Endothelial cell of hepatic sinusoid (primary cell): ENCODE measurements around the gene ATP6V0D1.

ENCODE experiments used
- in situ Hi-C: cut with HindIII; loops from 2 replicates; pipeline ENCODE4 v1.10.0; 2017; ENCODE audit warnings: low sequenced_read_pairs

The ATP6V0D1 gene

DNA sequence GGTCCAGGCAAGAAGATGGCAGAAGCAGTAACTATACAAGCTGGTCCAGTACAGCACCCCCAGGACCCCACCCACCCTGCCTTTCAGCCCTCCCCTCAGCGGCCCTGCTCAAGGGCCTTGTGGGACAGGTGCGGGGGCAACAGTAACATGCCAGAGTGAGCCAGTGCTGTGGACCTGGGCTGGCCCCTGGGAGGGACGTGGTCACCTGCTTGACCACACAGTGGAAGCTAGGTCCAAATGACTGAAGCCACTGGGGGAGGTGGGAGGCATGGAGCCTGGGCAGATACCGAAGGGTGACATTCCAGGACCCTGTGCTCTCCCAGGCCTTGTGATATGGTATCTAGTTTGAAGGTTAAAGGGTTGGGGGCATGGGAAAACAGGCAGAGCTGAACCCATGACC, 17.3 kb downstream of the ATP6V0D1 start:
- in situ Hi-C loops: no loop called here

DNA sequence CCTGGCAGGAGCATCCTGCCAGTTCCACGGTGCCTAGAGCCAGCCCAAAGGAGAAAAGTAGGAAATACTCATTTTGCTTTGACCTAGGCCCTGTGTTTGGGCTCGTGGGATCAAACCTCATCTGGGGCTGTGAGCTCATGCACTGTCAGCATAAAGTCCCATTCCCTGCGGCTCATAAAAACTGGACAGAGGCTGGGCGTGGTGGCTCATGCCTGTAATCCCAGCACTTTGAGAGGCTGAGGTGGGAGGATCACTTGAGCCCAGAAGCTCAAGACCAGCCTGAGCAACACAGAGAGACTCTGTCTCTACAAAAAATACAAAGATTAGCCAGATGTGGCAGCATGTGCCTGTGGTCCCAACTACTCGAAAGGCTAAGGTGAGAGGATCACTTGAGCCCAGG, 17.9 kb downstream of the ATP6V0D1 start:
- in situ Hi-C loops: no loop called here

DNA sequence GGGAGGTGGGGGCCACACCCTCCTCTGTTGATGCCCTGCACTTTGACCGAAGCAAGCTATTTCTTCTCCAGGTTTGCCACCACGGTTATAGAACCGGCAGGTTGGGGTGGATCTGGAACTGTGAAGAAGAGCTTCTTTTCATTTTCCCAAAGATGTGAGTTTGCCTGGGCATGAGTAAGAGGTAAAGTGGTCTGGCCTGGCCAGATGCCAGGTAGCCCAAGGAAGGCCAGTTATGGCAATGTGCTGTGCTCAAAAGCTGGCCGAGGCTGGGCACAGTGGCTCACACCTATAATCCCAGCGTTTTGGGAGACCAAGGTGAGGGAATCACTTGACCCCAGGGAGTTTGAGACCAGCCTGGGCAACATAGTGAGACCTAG, 18.7 kb downstream of the ATP6V0D1 start:
- in situ Hi-C loops: no loop called here

DNA sequence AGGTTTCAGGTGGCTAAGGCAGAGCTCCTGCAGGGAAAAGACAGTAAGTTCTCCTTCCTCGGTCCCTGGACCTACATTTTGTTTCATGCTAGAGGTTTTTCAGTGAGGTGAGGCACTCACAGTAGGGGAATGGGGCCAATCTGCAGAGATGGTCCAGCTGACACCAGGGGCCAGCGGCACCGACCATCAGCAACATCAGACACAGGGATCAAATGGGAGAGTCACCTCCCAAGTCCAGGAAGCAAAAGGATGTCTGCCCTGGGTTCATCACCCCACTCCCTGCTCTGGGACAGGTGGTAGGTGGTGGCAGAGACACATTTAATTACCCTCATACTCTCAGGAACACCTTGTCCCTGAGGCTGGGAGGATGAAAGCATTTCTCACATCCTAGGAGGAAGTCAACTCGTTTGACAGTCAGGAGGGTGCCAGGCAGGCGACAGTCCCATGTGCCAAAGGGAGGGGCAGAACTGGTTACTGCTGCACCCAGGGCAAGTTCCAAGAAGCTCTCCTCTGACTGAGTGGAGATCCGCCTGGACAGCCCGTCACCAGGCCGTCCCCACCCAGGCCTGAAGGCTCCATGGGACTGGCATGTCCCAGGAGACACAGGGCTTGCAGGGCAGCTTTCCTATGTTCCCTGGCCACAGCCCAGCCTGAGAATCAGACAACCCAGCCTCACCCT, 19.2 kb downstream of the ATP6V0D1 start:
- in situ Hi-C loops: no loop called here

DNA sequence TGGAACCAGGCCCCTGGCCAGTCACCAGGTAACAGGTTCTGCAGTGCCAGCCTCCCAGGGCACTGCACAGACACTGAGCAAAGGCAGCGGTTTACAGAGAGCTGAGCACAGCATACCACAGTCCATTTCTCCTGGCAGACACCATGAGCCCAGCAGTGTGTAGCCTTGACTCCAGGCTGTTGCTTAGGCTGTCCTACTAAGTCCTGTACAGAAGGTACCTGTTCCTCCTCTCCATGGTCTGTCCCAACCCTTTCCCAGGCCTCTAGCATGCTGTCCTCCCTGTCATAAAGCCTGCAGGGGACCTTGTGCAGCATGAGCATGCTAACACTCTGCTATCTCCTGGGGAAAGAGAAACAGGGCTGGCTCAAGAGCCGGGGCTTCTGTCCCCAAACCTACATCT, 20.0 kb downstream of the ATP6V0D1 start:
- in situ Hi-C loops: no loop called here

DNA sequence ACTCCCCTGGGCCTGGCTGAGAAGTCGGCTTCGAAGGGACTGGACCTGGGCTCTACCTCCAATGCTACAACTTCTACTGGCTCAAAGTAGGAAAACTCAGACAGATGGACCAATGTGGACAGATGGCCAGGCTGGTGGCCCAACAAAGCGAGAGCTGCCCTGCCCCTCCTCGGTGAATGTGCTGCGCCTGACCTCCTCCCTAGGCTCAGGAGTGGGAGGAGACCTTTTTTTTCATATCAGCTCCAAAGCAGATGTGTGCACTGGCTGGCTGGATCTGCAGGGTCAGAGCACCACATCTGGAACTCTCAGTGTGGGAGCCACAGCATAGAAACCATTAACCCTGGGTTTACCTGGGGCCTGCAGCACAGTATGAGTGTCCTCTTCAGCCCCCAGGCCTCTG, 20.8 kb downstream of the ATP6V0D1 start:
- in situ Hi-C loops: no loop called here

DNA sequence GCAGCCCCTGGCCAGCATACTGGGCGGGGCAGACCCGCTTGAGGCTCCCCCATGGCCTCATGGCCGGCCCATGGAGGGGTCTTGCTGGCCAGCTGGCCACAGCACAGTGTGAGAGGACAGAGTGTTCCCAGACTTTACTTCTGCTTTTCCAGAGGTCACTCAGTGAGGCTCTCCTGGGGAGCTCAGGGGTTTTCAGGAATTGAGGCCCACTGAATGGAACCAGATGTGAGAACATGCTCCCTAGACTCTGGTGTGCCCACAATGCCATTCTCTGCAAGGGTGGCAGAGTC, 21.2 kb downstream of the ATP6V0D1 start:
- in situ Hi-C loops: no loop called here

DNA sequence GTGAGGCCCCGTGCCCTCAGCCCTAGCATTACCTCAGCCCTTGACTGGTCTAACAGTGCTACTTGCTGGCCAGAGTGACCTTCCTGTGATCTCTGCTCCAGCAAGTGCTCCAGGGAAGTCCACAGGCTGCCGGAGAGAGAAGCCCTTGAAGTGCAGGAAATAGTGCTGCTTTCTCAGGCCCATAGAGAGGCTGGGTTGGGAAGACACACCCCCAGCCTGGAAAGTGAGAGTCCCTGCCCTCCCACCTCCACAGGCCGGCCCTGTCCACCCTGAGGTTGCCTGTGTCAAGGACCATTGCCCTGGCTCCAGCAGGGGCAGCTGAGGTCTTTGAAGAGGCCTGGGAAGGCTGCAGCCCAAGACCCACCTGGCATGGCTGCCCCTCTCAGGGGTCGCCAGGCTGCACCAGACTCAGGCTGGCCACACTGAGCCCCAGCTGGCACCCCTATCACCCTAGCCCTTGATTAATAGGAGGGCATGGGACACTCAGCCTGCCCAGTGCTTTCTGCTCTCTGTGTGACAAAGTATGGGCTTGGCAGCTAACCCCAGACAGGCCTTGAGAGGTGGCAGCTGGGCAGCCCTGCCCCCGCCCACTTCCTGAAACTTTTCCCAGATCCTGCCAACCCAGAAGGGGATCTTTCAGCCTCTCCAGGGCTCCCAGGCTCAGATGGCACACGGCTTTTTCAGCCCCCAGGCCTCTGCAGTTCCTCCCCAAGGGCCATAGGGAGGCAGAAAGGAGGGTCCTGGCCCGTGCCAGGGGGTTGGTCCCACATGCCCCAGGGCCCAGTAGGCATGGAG, 21.7 kb downstream of the ATP6V0D1 start:
- in situ Hi-C loops: no loop called here

DNA sequence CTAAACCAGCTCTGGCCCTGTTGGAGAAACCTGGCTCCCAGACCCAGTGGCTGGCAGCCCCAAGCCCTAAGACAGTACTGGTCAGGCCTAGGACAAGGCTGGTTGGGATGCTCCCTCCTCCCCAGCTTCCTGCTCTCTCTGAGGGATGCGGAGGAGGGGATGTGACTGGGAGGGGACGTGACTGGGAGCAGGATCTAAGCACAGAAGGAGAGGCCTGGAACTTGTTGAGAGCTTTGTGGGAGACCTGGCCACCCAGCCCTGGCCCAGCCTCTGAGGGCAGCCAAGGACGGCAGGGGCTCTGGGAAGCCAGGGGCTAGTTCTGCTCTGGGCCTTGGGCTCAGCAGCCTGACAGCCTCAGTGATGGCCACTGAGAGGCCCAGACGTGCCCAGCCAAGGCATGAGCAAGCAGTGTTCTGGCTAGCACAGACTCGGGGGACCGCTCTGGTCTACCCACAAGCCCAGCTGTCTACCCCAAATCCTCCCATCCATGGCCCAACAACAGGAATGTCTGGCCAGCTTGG, 22.8 kb downstream of the ATP6V0D1 start:
- in situ Hi-C loops: no loop called here

DNA sequence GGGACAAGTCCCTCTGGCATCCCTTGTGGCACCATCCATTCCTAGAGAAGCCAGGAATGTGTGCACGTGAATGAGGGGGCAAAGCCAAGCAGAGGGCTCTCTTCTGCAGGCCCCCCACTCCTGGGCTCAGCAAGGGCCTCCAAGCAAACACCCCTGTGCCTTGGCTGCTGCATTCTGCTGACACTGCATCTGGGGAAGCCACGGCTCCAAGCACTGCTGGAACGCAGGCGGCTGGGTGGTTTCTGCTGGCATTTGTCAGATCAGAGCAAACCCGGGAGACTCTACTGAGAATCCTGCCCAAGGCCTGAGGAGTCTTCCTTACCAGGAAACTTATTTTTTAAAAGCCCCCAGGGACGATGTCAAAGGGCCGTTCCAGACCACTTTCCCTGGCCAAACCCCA, 23.3 kb downstream of the ATP6V0D1 start:
- in situ Hi-C loops: no loop called here

DNA sequence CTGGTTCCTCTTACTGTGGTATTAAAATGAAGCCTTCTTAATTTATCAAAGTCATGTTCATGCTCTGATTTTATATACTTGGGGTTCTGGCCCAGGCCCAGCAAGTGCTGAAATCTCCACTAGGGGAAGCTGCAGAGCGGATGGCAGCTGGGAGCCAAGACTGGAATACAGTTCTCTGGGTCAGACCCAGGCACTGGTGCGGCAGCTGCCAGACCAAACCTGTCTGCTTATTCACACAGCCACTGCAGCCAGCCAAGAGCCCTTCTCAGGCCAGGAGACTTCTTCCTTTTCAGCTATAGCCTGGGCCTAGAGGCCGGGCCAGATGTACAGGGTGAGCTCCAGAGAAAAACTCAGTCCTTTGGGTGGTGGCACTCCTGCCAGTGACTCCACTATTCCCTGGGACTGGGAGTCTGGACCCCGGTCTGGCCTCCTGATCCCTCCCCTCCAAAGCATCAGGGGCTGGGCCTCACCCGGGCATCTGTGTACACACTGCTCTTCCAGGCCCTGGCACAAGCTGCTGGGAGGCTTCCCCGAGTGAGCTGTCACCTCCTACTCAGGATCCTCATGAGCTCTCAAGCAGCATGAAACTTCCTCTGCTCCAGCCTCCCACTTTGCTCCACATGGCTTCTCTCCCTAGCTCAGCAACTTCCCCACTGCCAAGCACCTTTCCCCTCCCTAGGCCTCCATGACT, 24.4 kb downstream of the ATP6V0D1 start:
- in situ Hi-C loops: no loop called here

DNA sequence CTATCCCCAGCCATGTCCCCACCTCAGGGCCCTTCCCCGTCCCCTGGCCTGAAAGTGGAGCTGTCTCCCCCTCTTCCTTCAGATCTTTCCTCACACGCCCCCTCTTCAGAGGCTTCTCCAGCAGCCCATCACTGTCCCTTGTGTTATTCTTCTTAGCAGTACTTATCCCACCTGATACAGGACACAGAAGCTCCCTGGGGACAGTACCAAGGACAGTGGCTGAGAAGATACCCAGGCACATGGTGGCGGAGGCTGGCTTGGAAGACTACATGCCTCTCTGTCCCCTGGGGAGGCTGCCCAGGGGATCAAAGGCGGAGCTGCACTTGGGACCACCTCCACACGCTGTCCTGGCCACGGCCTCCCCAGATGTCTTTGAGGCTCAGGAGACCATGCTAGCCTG, 26.1 kb downstream of the ATP6V0D1 start:
- in situ Hi-C loops: no loop called here

DNA sequence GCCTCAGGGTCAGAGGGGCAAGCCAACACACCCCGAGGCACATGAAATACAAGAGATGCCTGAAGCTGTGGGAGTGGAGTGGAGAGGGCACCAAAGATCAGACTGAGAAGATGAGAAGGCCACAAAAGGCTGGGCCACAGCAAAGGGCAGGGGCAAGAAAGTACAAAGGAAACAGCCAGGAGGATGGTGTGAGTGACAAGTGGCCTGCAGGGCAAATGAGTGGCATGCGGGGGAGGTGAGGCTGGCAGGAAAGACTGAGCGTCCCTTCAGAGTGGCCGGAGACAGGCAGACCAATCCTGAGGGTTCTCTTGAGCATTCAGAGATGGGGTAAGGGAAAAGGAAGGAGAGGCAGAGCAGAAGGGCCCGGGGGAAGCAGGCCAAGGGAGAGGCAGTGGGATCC, 26.9 kb downstream of the ATP6V0D1 start:
- in situ Hi-C loops: no loop called here

DNA sequence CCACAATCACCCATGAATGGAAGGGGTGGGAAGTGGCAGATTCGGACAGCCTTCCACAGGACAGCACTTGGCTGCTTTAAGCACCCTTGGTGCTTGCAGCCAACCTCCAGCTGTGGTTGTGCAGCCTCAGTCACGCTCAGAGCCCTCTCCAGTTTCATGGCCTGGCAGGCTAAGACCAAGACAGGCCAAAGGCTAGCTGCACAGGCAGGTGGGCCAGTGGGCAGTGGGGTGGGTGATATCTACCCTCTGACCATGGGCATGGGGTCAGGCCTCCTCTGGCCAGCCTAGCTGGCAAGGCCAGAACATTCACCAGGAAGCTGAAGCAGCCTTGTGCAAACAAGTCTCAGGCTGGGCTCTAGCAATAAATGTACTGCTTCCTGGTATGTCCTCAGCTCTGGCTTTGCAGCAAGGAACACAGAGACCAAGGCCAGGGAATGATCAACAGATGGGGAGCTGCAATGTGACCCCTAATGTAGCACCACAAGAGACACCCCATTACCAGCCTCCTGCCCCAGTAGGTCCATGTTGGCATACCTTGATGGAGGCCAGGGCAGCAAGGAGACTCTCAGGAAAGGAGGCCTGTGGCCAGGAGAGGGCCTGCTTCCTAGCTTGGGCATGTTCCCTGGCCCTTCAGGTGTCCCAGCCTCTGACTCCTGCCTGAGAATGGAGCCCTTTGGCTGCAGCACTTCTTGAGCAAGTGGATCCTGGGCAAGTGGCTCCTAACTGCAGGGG, 29.1 kb downstream of the ATP6V0D1 start:
- in situ Hi-C loops: no loop called here

DNA sequence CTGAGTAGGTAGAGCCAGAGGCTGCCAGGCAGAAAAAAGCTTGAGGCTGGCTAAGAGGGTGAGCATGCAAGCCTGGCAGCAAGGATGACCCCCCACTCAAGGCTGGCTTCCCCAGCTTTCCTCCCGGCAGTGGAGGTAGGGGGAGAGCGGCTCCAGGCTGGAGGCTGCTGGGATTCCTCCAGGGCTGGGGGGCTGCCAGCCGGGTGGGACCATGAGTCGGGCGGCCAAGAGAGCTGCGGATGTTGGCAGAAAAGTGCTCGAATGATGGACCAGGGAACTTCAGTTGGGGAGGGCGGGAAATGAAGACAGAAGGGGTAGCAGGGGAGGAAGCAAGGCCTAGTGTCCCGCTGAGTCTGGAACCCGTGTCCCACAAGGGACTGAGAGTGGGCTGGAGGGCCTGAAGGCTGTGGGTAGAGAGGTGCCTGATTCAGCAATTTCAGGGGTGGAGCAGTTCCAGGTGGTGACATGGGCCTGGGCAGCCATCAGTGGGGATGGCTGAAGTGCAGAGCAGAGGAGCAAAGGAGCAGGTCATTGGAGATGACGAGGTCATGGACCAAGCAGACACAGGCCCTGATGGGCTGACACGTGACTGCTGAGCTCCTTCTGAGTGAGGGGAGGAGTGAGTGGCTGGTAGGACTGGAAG, 29.8 kb downstream of the ATP6V0D1 start:
- in situ Hi-C loops: no loop called here

DNA sequence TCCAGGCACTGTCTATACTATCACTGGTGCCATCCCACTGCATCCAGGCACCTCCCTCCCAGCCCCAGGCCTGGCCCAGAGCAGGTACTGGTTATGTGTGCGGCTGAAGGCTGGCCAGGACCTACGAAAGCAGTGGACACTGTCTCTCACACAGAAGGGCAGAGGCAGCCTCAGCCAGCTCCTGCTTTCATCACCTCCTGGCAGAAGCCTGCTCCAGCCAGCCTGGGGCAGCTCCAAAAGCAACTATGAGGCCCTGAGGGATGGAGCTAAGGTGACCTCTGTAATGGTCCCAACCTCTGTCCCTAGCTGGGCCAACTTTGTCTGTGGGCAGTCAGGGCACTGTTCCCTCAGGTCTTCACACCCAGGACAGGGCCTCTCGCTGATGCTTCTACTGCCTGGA, 31.2 kb downstream of the ATP6V0D1 start:
- in situ Hi-C loops: loop anchor here (5.0 kb wide), 2 partner anchors 42 to 97 kb away; no protein-coding TSS in a partner anchor

DNA sequence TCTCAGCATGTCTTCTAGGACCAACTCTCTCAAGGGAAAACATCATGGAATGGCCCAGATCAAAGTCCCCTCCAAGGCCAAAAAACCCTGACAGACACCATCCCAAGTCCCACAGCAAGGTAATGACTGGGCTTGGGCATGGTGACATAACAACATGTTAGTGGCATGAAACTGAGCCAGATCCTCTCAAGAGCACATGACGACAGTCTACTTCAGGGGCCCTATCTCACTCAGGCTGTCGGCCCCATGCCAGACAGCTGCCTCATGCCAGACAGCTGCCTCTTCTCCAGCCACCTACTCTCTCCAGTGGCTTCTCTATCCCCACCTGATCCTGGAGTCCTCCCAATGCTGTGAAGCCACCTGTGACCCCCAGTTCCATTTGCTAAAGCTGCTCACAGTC, 31.6 kb downstream of the ATP6V0D1 start:
- in situ Hi-C loops: loop anchor here (5.0 kb wide), 2 partner anchors 42 to 97 kb away; no protein-coding TSS in a partner anchor

DNA sequence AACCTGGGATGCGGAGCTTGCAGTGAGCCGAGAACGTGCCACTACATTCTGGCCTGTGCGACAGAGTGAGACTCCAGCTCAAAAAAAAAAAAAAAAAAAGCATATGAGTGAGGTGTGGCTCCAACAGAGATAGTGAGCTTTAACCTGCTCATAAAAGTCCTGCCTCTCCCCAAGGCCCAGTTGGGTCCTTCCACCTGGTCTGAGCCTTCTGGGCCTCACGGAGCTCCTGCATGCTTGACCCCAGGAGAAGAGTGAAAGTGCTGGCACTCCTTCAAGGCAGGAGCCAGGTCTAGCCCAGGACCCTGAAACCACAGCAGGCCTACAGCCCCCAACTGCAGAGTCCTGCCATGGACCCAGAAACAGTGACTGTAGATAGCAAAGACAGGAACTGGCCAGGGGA, 32.4 kb downstream of the ATP6V0D1 start:
- in situ Hi-C loops: loop anchor here (5.0 kb wide), 2 partner anchors 41 to 96 kb away; no protein-coding TSS in a partner anchor

DNA sequence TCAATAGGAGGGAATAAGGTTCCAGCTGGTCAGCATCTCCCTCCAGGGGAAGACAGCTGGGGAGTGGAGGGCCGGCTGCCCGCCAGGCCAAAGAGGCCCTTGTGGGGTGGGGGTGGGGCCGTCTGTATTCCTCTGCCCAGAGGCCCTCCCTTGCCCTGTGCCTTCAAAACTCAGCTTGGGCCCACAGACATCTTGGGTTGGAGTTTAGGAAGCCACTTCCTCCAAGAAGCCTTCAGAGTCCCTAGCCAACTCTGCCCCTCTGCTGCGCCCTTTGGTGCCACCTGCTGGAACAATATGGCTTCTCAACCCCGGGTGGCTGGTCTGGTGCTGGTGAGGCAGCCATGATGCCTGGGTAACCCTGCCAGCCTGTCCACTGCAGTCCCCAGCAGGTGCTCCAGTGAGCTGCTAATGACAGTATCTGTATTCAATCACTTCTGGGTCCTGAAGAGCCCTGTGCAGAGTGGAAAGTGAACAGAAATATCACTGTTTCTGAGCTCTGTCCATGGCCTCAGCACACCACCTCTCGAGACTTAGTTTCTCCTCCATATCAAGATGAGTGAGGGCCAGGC, 33.4 kb downstream of the ATP6V0D1 start:
- in situ Hi-C loops: loop anchor here (5.0 kb wide), 2 partner anchors 40 to 95 kb away; no protein-coding TSS in a partner anchor

DNA sequence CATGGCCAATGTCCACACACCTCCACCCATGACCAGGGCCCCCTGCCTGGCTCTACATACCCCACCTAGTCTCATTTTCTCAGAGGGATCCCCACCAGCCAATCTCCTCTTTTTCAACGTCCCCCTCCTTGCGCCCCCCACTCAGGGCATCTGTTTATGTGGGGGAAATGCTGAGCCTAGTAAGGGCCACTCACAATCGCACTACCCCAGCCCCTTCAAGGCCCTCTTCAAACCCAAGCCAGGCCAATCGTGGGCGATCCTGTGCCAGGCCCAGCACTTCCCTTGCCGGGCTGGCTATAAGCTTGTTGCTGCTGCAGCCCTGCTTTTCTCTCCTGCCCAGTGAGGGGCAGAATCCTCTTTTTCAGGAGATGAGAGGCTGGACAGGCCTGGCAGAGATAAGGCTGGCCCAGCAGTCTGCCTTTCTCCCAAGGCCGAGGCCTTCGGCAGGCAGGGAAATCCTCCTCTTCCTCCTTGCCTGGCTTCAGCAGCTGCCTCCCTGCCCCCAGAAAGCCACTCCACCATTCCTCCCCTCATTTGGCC, 33.9 kb downstream of the ATP6V0D1 start:
- in situ Hi-C loops: loop anchor here (5.0 kb wide), 2 partner anchors 40 to 95 kb away; no protein-coding TSS in a partner anchor
